AML-193 (cell line): Measurements from ENCODE around the gene BRD8.
"Not testable (repeated sequence)": the region's sequence is repeated elsewhere in the genome, so short reads cannot be mapped to it uniquely, and the experiment has no call there.

Experiments used
- DNase-seq, 2 experiments: peaks; one replicate each; lab custom pipeline; 2025; lab: John Stamatoyannopoulos, UW

BRD8 gene

GRCh38 chr5:138163721-138164120 is 14.7 kb downstream of the BRD8 start:
- DNase-seq = no peak

GRCh38 chr5:138160706-138161105 is 17.7 kb downstream of the BRD8 start:
- DNase-seq = no peak

- no peak for DNase-seq
These were observed 18.8 kb downstream of the BRD8 start for GRCh38 chr5:138159666-138160065.

- no peak for DNase-seq
These were observed 20.8 kb downstream of the BRD8 start for GRCh38 chr5:138157626-138158025.

- DNase-seq = not testable (repeated sequence)
These were observed 22.5 kb downstream of the BRD8 start for GRCh38 chr5:138155977-138156376.

GRCh38 chr5:138149530-138149929 is 28.9 kb downstream of the BRD8 start:
- no peak for DNase-seq

GRCh38 chr5:138148811-138149210 is 29.6 kb downstream of the BRD8 start:
- no peak for DNase-seq

GRCh38 chr5:138143578-138143977 is 34.9 kb downstream of the BRD8 start:
- DNase-seq = not testable (repeated sequence)

- DNase-seq = no peak
These were observed 36.7 kb downstream of the BRD8 start for GRCh38 chr5:138141734-138142133.

- no peak for DNase-seq
These were observed 38.2 kb downstream of the BRD8 start for GRCh38 chr5:138140268-138140667.

- DNase-seq = peak; percentile 65
These were observed 38.7 kb downstream of the BRD8 start for GRCh38 chr5:138139781-138140090.

GRCh38 chr5:138138949-138139780 is 39.3 kb downstream of the BRD8 start, which contains the start of gene NME5:
Gene NME5, minus strand, starts transcription at chr5:138139428. Its CDS starts 648 bp downstream, at chr5:138138780.
- no peak for DNase-seq

GRCh38 chr5:138132543-138132942 is 45.9 kb downstream of the BRD8 start:
- DNase-seq = no peak

- DNase-seq = no peak
These were observed 49.1 kb downstream of the BRD8 start for GRCh38 chr5:138129347-138129746.

- DNase-seq = no peak
These were observed 50.1 kb downstream of the BRD8 start for GRCh38 chr5:138128334-138128733.

- DNase-seq = no peak
These were observed 63.2 kb downstream of the BRD8 start for GRCh38 chr5:138115254-138115653.

- DNase-seq = no peak
These were observed 66.5 kb downstream of the BRD8 start for GRCh38 chr5:138111937-138112336.

- no peak for DNase-seq
These were observed 67.2 kb downstream of the BRD8 start for GRCh38 chr5:138111181-138111580.

GRCh38 chr5:138110266-138110963 is 68.0 kb downstream of the BRD8 start:
- DNase-seq = no peak

GRCh38 chr5:138109463-138110265 is 68.8 kb downstream of the BRD8 start:
- no peak for DNase-seq

GRCh38 chr5:138107213-138107612 is 71.2 kb downstream of the BRD8 start:
- no peak for DNase-seq

GRCh38 chr5:138105709-138106108 is 72.7 kb downstream of the BRD8 start:
- DNase-seq = no peak

GRCh38 chr5:138103319-138103637 is 75.2 kb downstream of the BRD8 start:
- no peak for DNase-seq
